Neuronal stem cell (in vitro differentiated cells): Measurements from ENCODE around the gene PGS1. TPM values are rescaled to one million over a fixed set of nuclear protein-coding genes. Genes with fewer than 3 reads are reported as not detected.

Experiments
- small RNA-seq: library from polyadenylated mRNA; stranded (forward); fragments of <200 nt; extraction: miRNeasy Mini kit (QIAGEN cat#:217004); gene quantifications from one replicate; pipeline ENCODE3, GENCODE V24; 2013; ENCODE audit not compliant: insufficient read depth

Gene PGS1

Small RNA genes lying within 50 kb of the gene (small RNA-seq; reads per million reads assigned to genes)
- gene RF00415 (not detected), gene RN7SL236P (not detected)
